Pancreas (tissue), 10 donors: ENCODE results near the gene HTD2. TPM values are rescaled to one million over a fixed set of nuclear protein-coding genes. Genes with fewer than 3 reads are reported as not detected.

Source experiments
- ATAC-seq, 4 donors: fragments of 200-7000 bp; cut with Tn5 transposase; one replicate each; pipeline versions ENCODE4 v1.8.0 to v1.9.1; 2020; ENCODE audit warnings: mild to moderate bottlenecking in 4 of 4, moderate library complexity in 4 of 4
- DNase-seq, 6 donors: peaks; one replicate each; pipeline ENCODE4 v3.0.0-alpha.2; 2020
- FAIRE-seq: peaks from 2 replicates; lab custom pipeline; 2012; peaks lifted over from hg19 to GRCh38; lab: Jason Lieb, UNC
- H3K27ac ChIP-seq, 4 donors: fragments of 200-600 bp; sonication (generic); 1 replicate in 3 of 4; 2 replicates in 1 of 4; pipeline versions ENCODE4 v1.5.0 to v1.8.0; 2020
- H3K27me3 ChIP-seq, 4 donors: fragments of 200-600 bp; one replicate each; pipeline ENCODE4 v1.8.0; 2021
- H3K36me3 ChIP-seq, 3 donors: fragments of 200-600 bp; sonication (generic) in 1 of 3; one replicate each; pipeline versions ENCODE4 v1.5.0 to v1.8.0; 2020 to 2021
- H3K4me1 ChIP-seq, 3 donors: fragments of 200-600 bp; one replicate each; pipeline ENCODE4 v1.8.0; 2021
- H3K4me3 ChIP-seq, 4 donors: fragments of 200-600 bp; sonication (generic) in 2 of 4; one replicate each; pipeline versions ENCODE4 v1.5.0 to v1.8.0; 2020 to 2021
- H3K9me3 ChIP-seq, 4 donors: fragments of 200-600 bp; one replicate each; pipeline ENCODE4 v1.8.0; 2021
- WGBS, 2 donors: extraction: QIAGEN DNeasy Blood & Tissue Kit; methylation state at CpG; one replicate each; pipeline ENCODE4 v1.1.7; 2013; 5-methylcytosine and 5-hydroxymethylcytosine counted together
- intact Hi-C, 3 donors: fragments of 100-400 bp; cut with DNase I; formaldehyde crosslinking; loops; one replicate each; pipeline versions ENCODE4 v1.11.1 to v1.14.2; 2022
- polyA plus RNA-seq, 2 donors: library from polyadenylated mRNA; stranded (reverse); fragments of 200-250 nt; gene quantifications; one replicate each; pipeline ENCODE4 v1.2.3, GENCODE V29; 2013
- total RNA-seq, 6 donors: library from RNA; stranded (reverse); fragmentation: NEBNext Ultra II Directional in 4 of 6; extraction: Animal tissue kit (Norgen Biotek cat#: 25700) in 4 of 6; gene quantifications; one replicate each; pipeline versions ENCODE4 v1.2.1 to v1.2.4, GENCODE V29; 2021 to 2023
- TF ChIP-seq, protein P1 (sequence below), 4 donors: fragments of 200-600 bp; sonication (generic) in 3 of 4; IDR thresholded peaks; one replicate each; pipeline versions ENCODE4 v1.5.0 to v1.8.0; 2021; ENCODE audit warnings: antibody characterized with exemption in 4 of 4
- donor health status: healthy with polysubstance abuse.
- donor health status: DM: no; HTN: no; CAD: no; lungs with moderate emphysema.
- donor health status: DM: no; HTN: no; CAD: no.
- donor health status: control.
- donor health status: control.
- donor health status: Bipolar disorder and iron deficiency.
- donor health status: DM: yes; HTN: yes; CAD: no.
- donor health status: DM: no; HTN: no; CAD: no.
- donor health status: DM: no; HTN: no; CAD: no.
- donor health status: DM: yes; HTN: yes; CAD: no.

HTD2 gene
- total and polyA plus RNA-seq, 8 donors: 0.68 to 5.5 (median 3.5) TPM

DNA sequence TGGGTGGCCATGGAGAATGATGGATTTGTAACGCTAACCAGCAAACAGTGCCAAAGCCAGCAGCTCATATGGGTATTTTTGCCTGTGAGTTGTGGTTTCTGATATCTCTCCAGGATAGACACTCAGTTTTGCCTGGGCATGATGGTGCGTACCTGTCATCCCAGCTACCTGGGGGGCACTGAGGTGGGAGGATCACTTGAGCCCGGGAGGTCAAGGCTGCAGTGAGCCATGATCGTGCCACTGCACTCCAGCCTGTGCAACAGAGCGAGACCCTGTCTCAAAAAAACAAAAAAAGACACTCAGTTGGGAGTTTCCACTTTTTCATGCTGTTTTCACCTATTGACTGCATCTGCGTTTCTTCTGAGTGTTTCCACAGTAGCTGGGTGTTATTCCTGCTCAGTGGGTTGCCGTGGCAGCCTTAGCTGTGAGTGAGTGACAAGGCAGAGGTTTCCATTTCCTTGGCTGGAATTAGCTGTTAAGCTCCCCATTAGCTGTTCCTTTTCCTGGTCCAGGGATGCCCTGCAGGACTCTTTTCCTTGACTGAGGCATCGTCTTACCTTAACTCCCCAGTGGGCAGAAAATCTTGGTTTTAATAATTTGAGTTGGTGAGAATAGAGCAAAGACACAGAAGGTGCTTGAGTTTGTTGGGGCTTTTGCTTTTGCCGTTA is 14.5 kb upstream of the HTD2 start:
- no peak for ATAC-seq
- no peak for DNase-seq
- Histone ChIP-seq H3K36me3 (no peaks in the 10 kb centered on the region), H3K4me1 (no peaks in the 10 kb centered on the region), H3K9me3 (no peaks in the 10 kb centered on the region), H3K27me3 (no peaks in the 10 kb centered on the region), H3K4me3 (no peak overlapping the region), H3K27ac (no peak overlapping the region)
- TF ChIP-seq, protein P1, sequence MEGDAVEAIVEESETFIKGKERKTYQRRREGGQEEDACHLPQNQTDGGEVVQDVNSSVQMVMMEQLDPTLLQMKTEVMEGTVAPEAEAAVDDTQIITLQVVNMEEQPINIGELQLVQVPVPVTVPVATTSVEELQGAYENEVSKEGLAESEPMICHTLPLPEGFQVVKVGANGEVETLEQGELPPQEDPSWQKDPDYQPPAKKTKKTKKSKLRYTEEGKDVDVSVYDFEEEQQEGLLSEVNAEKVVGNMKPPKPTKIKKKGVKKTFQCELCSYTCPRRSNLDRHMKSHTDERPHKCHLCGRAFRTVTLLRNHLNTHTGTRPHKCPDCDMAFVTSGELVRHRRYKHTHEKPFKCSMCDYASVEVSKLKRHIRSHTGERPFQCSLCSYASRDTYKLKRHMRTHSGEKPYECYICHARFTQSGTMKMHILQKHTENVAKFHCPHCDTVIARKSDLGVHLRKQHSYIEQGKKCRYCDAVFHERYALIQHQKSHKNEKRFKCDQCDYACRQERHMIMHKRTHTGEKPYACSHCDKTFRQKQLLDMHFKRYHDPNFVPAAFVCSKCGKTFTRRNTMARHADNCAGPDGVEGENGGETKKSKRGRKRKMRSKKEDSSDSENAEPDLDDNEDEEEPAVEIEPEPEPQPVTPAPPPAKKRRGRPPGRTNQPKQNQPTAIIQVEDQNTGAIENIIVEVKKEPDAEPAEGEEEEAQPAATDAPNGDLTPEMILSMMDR (IDR thresholded peaks at IDR 0.05): no peak
- no peak for FAIRE-seq
- intact Hi-C loops: loop anchor here in 1 of 3 donors (10.0 kb wide), 1 partner anchor 107 kb away; no protein-coding TSS in a partner anchor
- 84 to 90% methylated on average over 9 of the region's 9 CpGs for WGBS, 2 donors

GRCh38 chr3:58292866-58293265 is 13.5 kb upstream of the HTD2 start:
- intact Hi-C loops: loop anchor here in 1 of 3 donors (10.0 kb wide), 1 partner anchor 108 kb away; no protein-coding TSS in a partner anchor
- Histone ChIP-seq H3K27ac (no peak overlapping the region), H3K4me3 (no peak overlapping the region), H3K4me1 (no peaks in the 10 kb centered on the region), H3K9me3 (no peaks in the 10 kb centered on the region), H3K27me3 (no peaks in the 10 kb centered on the region), H3K36me3 (no peaks in the 10 kb centered on the region)
- ATAC-seq (no peak), FAIRE-seq (no peak), DNase-seq (no peak)
- TF ChIP-seq, protein P1 (IDR thresholded peaks at IDR 0.05): no peak
- WGBS, 2 donors: 80 to 95% methylated on average over 10 of the region's 10 CpGs

GRCh38 chr3:58293516-58293915 is 12.8 kb upstream of the HTD2 start:
- 63 to 65% methylated on average over 9 of the region's 9 CpGs for WGBS, 2 donors
- TF ChIP-seq, protein P1 (IDR thresholded peaks at IDR 0.05): no peak
- Histone ChIP-seq H3K4me3 (no peak overlapping the region), H3K27me3 (no peaks in the 10 kb centered on the region), H3K4me1 (no peaks in the 10 kb centered on the region), H3K9me3 (no peaks in the 10 kb centered on the region), H3K36me3 (no peaks in the 10 kb centered on the region), H3K27ac (no peak overlapping the region)
- DNase-seq (no peak), ATAC-seq (no peak), FAIRE-seq (no peak)
- intact Hi-C loops: loop anchor here in 1 of 3 donors (10.0 kb wide), 1 partner anchor 109 kb away; no protein-coding TSS in a partner anchor

GRCh38 chr3:58296269-58296668 is 10.1 kb upstream of the HTD2 start:
- Histone ChIP-seq H3K4me1 (no peaks in the 10 kb centered on the region), H3K9me3 (no peaks in the 10 kb centered on the region), H3K4me3 (no peak overlapping the region), H3K27me3 (no peaks in the 10 kb centered on the region), H3K27ac (no peak overlapping the region), H3K36me3 (no peaks in the 10 kb centered on the region)
- intact Hi-C loops: loop anchor here (5.0 to 10.0 kb wide), 3 partner anchors 109 to 114 kb away; no protein-coding TSS in a partner anchor
- TF ChIP-seq, protein P1 (IDR thresholded peaks at IDR 0.05): no peak
- 55 to 66% methylated on average over 5 of the region's 5 CpGs for WGBS, 2 donors
- DNase-seq (no peak), ATAC-seq (no peak), FAIRE-seq (no peak)

GRCh38 chr3:58296843-58297242 is 9.5 kb upstream of the HTD2 start:
- Histone ChIP-seq H3K9me3 (no peaks in the 10 kb centered on the region), H3K4me1 (no peaks in the 10 kb centered on the region), H3K36me3 (no peaks in the 10 kb centered on the region), H3K27me3 (no peaks in the 10 kb centered on the region), H3K4me3 (no peak overlapping the region), H3K27ac (no peak overlapping the region)
- FAIRE-seq (no peak), DNase-seq (no peak), ATAC-seq (no peak)
- WGBS, 2 donors: 42 to 44% methylated on average over 6 of the region's 6 CpGs
- TF ChIP-seq, protein P1 (IDR thresholded peaks at IDR 0.05): no peak
- intact Hi-C loops: loop anchor here (5.0 to 10.0 kb wide), 3 partner anchors 110 to 115 kb away; no protein-coding TSS in a partner anchor
